H1 (cell line): ENCODE results near the gene BRIP1.

Source experiments
- CBX5 ChIP-seq: fragments of 300-800, 300-1000 bp; sonication (generic); IDR thresholded peaks from 2 replicates; pipeline ENCODE4 v1.7.1; 2016; ENCODE audit warnings: antibody characterized with exemption, low read length, low read depth
- EP300 ChIP-seq, 2 experiments: IDR thresholded peaks; 1 replicate in 1 of 2; 2 replicates in 1 of 2; pipeline ENCODE4 v1.6.1; 2011 to 2012; ENCODE audit warnings: low read depth in 2 of 2, low read length in 2 of 2, mild to moderate bottlenecking in 2 of 2, borderline replicate concordance in 1 of 2, inconsistent platforms in 1 of 2, moderate library complexity in 1 of 2
- EZH2 ChIP-seq: fragments of 200-600 bp; sonication (generic); IDR thresholded peaks from 2 replicates; pipeline ENCODE4 v1.7.1; 2012; ENCODE audit warnings: low read depth, mild to moderate bottlenecking, moderate library complexity, low read length, inconsistent platforms; ENCODE audit not compliant: severe bottlenecking
- KDM5A ChIP-seq: fragments of 200-600 bp; IDR thresholded peaks from 2 replicates; pipeline ENCODE4 v1.7.1; 2012; ENCODE audit warnings: mild to moderate bottlenecking, low read length, inconsistent platforms, mixed read lengths
- NANOG ChIP-seq: IDR thresholded peaks from 2 replicates; pipeline ENCODE4 v1.6.1; 2011; ENCODE audit warnings: low read length, low read depth, mild to moderate bottlenecking, inconsistent platforms; ENCODE audit not compliant: insufficient read depth, poor library complexity, severe bottlenecking
- POLR2A ChIP-seq, 2 experiments: IDR thresholded peaks; 1 replicate in 1 of 2; 2 replicates in 1 of 2; pipeline ENCODE4 v1.6.1; 2011; ENCODE audit warnings: low read depth in 2 of 2, low read length in 2 of 2, mild to moderate bottlenecking in 2 of 2; ENCODE audit errors: control extremely low read depth in 1 of 2
- RAD21 ChIP-seq, 2 experiments: IDR thresholded peaks in 1 of 2; conservative IDR thresholded peaks in 1 of 2; 2 replicates each; pipeline ENCODE4 v1.6.1; 2011; ENCODE audit warnings: low read depth in 2 of 2, low read length in 2 of 2, improper control_type of control experiment in 1 of 2, inconsistent platforms in 1 of 2, mild to moderate bottlenecking in 1 of 2, moderate library complexity in 1 of 2
- RNF2 ChIP-seq: fragments of 200-900, 300-1000 bp; sonication (generic); IDR thresholded peaks from 2 replicates; pipeline ENCODE4 v1.7.1; 2016; ENCODE audit warnings: borderline replicate concordance, low read depth, mild to moderate bottlenecking, antibody characterized with exemption, low read length; ENCODE audit not compliant: poor library complexity, severe bottlenecking; ENCODE audit errors: missing control alignments
- SIN3A ChIP-seq, 2 experiments: IDR thresholded peaks in 1 of 2; conservative IDR thresholded peaks in 1 of 2; 2 replicates each; pipeline ENCODE4 v1.6.1; 2011 to 2012; ENCODE audit warnings: low read length in 2 of 2, improper control_type of control experiment in 1 of 2, low read depth in 1 of 2, mild to moderate bottlenecking in 1 of 2
- SIRT6 ChIP-seq: IDR thresholded peaks from one replicate; pipeline ENCODE4 v1.7.1; 2012; ENCODE audit warnings: low read length, inconsistent platforms
- YY1 ChIP-seq: IDR thresholded peaks from 2 replicates; pipeline ENCODE4 v1.6.1; 2011; ENCODE audit warnings: low read depth, mild to moderate bottlenecking, low read length
- ZNF274 ChIP-seq: IDR thresholded peaks from 2 replicates; pipeline ENCODE4 v1.7.0; 2012; ENCODE audit warnings: low read length, borderline replicate concordance; ENCODE audit errors: extremely low read depth
- TF ChIP-seq, protein P1 (sequence below), 3 experiments: IDR thresholded peaks; 1 replicate in 2 of 3; 2 replicates in 1 of 3; pipeline versions ENCODE4 v1.5.1 to v1.6.1; 2011; ENCODE audit warnings: low read length in 3 of 3, mild to moderate bottlenecking in 3 of 3, inconsistent platforms in 2 of 3, low read depth in 1 of 3, moderate library complexity in 1 of 3; ENCODE audit not compliant: insufficient read depth in 1 of 3; ENCODE audit errors: control extremely low read depth in 1 of 3

DNA sequence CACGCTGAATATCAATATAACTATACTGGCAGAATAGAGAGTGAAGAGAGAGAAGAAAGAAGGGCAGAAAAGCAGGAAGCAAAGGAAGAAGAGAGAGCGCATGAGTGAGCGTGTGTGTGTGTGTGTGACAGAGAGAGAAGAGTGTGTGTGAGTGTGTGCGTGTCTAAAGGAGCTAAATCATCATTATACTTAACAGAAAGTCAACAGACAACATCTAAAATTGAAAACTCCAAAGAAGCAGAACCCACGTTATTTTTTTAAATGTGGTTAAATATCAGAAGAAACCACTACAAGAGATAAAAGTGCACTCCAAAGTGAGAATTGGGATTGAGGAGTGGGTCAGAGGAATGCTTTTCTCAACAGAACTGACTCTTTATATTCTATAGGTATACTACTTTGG is 77.2 kb downstream of the BRIP1 start:
- no peak for TF ChIP-seq RNF2
- TF ChIP-seq, protein P1, sequence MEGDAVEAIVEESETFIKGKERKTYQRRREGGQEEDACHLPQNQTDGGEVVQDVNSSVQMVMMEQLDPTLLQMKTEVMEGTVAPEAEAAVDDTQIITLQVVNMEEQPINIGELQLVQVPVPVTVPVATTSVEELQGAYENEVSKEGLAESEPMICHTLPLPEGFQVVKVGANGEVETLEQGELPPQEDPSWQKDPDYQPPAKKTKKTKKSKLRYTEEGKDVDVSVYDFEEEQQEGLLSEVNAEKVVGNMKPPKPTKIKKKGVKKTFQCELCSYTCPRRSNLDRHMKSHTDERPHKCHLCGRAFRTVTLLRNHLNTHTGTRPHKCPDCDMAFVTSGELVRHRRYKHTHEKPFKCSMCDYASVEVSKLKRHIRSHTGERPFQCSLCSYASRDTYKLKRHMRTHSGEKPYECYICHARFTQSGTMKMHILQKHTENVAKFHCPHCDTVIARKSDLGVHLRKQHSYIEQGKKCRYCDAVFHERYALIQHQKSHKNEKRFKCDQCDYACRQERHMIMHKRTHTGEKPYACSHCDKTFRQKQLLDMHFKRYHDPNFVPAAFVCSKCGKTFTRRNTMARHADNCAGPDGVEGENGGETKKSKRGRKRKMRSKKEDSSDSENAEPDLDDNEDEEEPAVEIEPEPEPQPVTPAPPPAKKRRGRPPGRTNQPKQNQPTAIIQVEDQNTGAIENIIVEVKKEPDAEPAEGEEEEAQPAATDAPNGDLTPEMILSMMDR (IDR thresholded peaks at IDR 0.05; ENCODE audit: control extremely low read depth in 1 of 3, insufficient read depth in 1 of 3, low read depth in 1 of 3, low read length in 3 of 3), result no peak
- no peak for TF ChIP-seq EZH2
- no peak for TF ChIP-seq NANOG
- no peak for TF ChIP-seq KDM5A
- TF ChIP-seq SIRT6, result no peak
- no peak for TF ChIP-seq CBX5
- TF ChIP-seq POLR2A (IDR thresholded peaks at IDR 0.05; ENCODE audit: control extremely low read depth in 1 of 2, low read depth in 2 of 2, low read length in 2 of 2), result no peak
- no peak for TF ChIP-seq EP300 (IDR thresholded peaks at IDR 0.05; ENCODE audit: borderline replicate concordance in 1 of 2, low read depth in 2 of 2, low read length in 2 of 2)
- TF ChIP-seq YY1, result no peak
- no peak for TF ChIP-seq RAD21 (IDR thresholded peaks at IDR 0.05 in 1 of 2, conservative IDR thresholded peaks at IDR 0.05 in 1 of 2; ENCODE audit: low read depth in 2 of 2, low read length in 2 of 2)
- no peak for TF ChIP-seq SIN3A (conservative IDR thresholded peaks at IDR 0.05 in 1 of 2, IDR thresholded peaks at IDR 0.05 in 1 of 2; ENCODE audit: low read depth in 1 of 2, low read length in 2 of 2)
- no peak for TF ChIP-seq ZNF274
